HG02938 (cell line): ENCODE results near the gene PNPLA4.

ENCODE experiments used
- ATAC-seq: cut with Tn5 transposase; IDR thresholded peaks from one replicate; pipeline ENCODE4 v1.9.1; 2021; ENCODE audit warnings: mild to moderate bottlenecking, moderate library complexity; ENCODE audit not compliant: unreplicated experiment

PNPLA4 gene, protein sequence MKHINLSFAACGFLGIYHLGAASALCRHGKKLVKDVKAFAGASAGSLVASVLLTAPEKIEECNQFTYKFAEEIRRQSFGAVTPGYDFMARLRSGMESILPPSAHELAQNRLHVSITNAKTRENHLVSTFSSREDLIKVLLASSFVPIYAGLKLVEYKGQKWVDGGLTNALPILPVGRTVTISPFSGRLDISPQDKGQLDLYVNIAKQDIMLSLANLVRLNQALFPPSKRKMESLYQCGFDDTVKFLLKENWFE

DNA sequence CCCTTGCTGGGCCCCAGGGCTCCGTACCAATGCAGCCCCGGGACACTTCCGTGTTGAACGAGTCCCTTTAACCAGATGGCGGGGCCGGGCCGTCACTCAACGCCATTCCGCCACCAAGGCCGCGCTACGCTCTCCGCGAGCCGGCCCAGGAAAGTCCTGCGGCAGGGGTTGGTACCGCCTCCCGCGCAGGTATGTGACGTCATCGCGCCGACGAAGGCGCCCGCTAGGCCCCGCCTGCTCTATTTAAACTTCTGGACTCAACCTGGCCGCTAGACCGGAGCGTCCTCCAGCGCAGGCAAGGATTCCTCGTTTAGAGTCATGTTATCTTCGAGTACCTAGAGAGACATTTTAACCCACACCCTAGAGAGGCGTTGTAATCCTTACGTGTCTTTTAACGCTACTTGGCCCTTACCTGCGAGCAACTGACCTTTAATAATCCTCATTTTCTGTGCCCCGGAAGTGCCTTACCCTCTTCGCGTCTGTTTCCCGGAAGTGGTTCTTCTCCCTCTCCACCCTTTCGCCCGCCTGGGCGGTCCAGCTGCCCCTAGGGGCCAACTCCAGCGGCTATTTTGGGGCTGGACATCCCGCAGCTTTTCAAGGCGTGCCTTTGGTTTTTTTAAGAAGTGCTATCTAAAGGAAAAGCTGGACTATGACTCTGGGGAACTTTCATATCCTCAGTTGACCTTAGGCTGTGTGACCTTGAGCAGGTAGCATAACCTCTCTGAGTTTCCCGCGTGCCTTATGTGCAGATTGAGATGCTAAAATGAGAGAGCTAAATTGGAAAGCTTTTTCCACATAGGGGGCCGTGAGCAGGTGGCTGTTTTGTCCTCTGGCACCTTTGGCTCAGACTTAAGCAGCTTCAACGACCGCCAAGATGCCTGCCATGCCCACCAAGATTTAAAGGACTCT, at the start of gene PNPLA4:
PNPLA4 (minus strand) TSS at position 155 of the 909 bp plus-strand sequence. CDS start 1,294 bp downstream, outside the sequence.
- peak; percentile 90 for ATAC-seq

DNA sequence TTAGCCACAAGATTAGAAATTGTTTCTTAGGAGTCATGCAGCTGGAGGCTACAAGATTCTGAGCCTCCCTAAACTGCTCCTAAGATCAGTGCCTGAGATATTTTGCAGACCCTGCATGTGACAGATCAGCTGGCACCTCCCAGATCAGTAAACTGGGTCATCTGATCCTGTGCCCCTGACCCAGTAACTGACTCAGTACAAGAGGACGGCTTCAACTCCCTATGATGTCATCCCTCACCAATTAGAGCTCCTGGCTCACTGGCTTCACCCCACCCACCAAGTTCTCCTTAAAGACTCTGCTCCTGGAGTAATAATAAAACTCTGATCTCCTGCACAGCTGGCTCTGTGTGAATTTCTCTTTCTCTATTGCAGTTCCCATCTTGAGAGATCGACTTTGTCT, 45.4 kb upstream of the PNPLA4 start:
- ATAC-seq: no peak

DNA sequence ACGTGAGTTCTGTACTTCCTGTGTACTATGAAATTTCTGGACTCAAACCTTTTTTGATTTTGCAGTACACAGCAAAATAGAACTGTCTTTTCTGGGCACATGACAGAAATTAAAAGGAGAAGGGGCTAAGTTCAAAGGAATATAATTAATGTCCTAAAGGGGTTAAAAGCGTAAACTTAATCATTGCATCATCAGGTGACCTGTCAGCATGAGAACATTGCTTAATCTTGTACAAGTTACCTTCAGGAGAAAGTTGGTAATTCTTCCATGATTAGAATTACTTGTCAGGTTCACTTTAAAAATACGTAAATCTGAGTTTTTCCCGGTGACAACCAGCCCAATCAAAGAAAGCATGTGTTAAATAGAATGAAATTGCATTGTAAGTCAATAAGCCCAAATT, 43.2 kb upstream of the PNPLA4 start:
- ATAC-seq: no peak

DNA sequence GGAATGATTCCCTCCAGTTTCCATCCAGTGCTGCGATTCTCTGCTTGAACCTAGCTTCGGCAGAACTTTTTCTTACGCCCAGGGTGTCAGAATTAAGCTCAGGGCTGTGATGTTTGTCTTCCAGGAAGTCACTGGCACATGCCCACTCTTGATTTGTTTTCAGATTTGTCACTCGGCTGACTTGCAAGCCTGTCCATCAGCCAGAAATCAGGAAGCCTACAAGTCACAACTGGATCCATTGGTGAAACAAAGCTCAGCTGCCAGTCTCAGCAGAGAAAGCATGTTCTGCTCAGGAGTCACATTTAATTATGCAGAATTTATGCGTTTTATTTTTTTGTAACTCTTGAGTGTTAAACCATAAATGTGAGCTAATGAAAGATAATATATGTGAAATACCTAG, 38.2 kb upstream of the PNPLA4 start:
- ATAC-seq: no peak

DNA sequence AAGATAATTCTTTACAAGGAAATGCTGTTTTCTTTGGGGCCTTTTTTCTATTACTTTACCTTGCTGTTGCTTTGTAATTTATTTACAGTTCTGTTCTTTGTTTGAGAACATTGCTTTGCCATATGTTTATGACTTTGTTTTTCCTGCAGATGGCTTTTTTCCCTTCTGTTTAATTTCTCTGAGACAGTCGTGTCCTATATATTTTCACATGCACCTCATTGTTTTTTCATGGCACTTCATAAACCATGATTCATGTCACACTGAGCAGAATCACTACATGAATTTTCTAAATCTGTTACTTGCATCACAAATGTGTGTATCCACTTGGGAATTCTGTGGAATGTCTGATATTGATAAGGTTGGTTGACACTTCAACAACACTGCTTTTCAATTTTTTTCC, 33.0 kb upstream of the PNPLA4 start:
- no peak for ATAC-seq

DNA sequence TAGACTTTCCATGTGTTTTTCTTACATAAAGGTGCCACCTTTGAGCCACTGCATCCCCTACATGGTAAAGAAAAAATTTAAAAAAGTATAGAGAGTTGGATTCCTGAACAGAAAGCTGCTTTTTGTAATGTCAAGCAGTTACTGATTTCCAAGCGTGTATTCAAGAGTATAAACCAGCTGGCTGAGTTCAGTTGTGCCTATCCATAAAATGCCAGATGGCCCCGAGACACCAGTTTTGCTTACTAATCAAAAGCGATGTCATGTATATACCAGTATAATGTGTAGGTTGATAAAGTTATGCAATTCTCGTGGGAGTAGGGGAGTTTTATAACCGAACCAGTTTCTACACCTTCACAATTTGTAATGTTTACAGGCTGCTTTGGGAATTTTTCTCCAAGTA, 26.2 kb upstream of the PNPLA4 start:
- ATAC-seq: no peak

DNA sequence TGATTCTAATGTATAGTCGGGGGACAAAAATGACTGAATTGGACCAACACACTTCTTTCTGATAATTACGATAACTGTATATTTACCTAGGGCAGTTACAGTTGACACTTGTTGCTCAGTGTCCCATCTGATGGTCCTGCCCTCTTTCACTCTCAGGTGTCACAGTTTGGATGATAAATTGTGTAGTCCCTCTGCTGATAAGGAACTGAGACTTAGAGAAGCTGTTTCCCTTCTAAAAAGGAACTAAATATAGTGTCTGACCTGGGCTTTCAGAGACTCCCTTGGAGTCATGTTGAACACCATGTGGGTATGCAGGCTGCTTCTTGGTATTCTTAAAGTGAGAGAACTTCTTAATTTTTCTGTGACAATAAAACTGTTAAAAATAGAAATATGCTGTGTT, 23.7 kb upstream of the PNPLA4 start:
- ATAC-seq: peak; percentile 98

DNA sequence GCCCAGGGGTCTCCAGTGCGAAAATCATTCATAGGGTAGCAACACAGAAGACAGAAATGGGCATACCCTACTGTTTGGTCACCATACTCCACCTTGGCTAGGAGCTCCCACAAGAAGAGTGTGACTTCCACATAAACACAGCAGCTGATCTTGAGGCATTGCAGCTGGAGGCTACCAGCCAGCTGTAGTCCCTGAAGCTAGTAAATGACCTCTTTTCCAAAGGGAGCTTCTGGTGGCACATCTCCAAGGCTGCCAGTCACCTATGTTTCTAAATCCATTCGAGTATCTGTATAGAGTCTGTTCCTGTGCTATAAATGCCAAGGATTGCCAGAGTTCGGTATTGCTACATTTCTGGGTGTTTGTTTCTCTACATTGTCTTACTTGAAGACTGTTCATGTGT, 21.3 kb upstream of the PNPLA4 start:
- ATAC-seq: no peak

DNA sequence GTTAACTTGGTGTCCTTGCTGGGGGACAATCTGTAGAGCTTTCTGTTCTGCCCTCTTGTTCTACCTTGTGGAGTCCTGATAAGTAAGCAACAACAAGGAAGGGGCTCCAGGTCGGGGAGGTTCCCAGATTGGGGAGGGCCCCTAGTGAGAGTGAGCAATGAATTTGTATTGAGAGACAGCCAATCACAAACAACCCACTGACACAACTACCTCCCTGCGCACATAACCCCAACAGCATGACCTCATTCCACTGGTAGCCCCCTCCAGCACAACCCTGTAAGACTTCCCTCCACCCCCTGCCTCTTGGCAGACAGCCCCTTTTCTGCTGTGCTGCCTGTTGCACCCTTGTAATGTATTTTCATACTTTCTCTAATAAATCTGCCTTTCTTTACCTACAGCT, 19.7 kb upstream of the PNPLA4 start:
- ATAC-seq: no peak

DNA sequence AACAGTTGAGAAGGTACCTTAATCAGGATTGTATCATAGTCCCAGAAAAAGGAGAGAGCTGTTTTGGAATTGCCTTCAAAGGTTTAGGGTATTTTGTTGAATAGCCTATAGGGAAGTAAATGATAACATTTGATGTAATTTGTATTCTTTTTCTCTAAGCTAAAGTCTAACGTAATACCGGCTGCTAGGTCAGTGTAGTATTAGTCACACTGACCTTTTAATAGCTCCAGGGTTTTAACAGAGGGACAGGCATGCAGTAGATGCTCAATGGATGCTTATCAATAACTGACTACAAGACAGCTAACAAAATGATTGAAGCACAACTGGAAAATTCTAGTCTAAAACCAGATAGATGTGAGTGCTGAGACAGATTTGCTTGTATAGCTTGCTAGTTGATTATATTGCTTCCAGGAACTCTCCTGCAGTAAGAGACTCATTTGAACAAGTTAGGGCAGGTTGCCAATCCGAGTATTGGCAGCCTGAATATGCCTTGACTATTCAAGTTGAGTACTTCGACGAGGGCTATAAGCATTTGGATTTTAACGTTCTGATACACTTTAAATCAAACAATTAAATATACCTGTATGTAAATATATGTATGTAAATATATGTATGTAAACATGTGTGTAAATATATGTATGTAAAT, 16.5 kb upstream of the PNPLA4 start:
- ATAC-seq: no peak

DNA sequence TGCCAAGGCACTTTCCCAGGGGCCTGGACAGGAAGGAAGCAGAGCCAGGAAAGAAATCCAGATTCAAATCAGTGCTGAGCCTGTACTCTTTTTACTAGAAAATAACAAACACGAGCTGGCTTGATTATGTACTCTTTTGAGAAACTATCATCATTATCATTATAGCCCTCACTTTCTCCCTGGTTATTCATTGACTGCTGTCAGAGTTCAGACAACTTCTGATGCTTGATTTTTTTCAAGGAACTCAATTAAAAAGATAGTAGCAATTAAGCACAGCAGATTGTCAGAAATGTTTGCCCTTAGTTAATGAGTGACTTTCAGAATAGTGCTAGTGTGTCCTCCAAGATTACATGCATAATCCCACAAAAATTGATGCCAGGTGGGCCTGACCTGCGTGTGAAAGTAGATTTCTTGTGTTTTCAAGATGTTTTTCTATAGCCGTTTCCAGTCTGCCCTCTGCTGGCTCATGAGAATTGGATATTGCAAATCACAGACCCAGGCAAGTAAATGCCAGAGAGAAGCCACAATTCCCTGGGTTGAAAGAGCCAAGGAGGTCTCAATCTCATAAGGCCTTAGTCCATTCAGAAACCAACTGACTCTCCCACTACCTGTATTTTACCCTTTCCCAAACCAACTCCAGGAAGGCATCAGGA, 14.3 kb upstream of the PNPLA4 start:
- no peak for ATAC-seq

DNA sequence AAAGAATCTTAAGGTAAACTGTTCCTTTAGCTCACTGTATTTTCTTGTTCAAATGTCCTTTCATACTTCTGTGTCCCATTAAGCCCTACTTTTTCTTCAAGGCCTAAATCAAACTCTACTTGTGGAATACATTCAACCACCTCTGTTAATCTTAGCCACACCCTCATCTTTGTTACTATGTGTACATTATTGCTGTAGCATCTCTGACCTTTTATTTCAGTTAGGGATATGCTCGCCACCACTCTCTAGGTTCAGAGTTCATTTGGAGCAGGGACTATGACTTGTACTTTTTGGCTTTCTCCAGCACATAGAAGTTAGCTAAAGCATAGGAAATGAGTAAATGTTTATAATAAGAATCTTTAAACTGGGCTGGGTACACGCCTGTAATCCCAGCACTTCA, 6.8 kb upstream of the PNPLA4 start:
- ATAC-seq: no peak

DNA sequence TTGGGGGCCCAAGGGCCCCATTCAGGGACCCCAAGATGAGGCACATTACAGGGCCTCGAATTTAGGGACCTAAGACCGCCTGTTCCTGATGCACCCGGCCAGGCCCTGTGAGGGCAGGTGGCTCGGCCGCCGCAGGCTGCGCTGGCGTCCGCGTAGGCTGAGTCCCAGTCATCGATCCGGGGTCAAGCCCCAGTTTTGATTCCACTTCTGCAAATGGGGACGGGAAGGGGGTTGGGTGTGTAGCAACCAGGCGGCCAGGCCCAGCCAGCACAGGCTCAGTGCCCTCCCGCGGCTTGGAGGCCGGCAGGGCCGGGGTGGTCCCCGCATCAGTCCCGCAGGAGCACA, 327 bp downstream of the PNPLA4 start:
- ATAC-seq: peak; percentile 43

DNA sequence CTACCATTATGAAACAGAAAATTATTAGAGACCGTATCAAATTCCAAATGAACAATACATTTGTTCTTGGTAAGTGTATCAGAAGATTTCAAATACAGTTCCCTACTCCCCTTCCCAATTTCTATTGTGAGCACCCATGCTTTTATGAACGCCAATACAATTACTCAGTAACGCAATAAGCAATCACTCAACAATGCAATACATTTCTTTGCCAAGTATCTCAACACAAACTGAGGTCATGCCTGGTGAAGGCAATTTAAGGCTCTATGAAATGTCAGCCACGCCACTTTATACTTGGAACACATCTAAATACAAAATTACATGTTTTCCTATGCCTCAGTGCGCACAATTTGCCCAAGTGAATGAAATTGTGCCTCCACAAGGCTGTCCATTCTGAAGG, 712 bp downstream of the PNPLA4 start:
- no peak for ATAC-seq

DNA sequence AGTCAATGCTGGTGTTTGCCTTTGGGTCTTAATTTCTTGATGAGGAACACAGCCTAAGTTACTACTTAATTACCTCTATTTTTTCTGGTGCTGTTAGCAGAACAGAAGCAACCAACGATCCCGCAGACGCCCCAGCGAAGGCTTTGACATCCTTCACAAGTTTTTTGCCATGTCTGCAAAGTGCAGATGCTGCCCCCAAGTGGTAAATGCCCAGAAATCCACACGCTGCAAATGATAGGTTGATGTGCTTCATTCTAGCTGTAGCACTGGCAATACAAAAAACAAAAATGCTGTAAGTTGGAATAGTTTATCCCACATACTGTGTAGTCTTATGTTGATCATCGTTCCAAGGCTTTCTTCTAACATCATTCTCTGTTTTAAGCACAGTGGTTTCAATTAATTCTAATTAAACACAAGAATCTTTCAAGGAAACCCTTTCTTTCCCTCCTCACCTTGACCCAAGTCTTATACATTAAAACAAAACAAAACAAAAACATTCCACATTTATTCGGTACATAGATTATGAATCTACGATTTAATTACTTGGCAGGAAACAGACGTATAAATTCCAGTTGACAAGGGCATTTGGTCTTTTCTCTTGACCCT, 1.2 kb downstream of the PNPLA4 start:
- no peak for ATAC-seq

DNA sequence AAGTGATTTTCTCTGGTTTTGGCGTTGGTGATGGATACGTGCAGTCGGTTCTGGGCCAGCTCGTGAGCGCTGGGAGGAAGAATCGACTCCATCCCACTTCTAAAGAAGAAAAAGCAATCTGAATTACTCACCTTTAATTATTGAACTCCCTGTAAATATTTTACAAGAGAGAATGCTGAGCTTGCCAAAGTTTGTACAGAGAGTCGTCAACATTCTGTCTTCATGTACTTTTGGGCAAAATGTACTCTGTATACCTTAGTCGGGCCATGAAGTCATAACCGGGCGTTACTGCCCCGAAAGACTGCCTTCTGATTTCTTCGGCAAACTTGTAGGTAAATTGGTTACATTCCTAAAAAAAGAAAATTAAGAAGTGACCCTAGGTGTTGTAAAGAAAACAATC, 5.5 kb downstream of the PNPLA4 start:
- no peak for ATAC-seq

DNA sequence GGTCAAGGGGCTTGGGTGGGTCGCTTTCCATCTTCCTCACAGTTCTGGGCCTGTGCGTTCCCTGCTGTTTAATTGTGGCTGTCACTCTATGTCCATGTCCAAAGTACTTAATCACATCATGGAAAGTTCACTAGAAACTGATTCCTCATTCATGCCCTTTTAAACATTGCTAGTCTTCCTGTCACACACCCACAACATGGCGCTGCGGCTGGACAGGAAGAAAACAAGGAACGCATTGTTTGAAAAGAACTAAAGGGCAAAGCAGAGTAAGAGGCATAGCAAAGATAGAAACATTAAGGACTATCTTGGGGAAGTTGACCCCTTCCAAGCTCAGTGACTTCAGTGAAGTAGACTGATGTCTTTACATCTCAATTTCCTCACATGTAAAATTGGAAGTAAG, 18.4 kb downstream of the PNPLA4 start:
- no peak for ATAC-seq

DNA sequence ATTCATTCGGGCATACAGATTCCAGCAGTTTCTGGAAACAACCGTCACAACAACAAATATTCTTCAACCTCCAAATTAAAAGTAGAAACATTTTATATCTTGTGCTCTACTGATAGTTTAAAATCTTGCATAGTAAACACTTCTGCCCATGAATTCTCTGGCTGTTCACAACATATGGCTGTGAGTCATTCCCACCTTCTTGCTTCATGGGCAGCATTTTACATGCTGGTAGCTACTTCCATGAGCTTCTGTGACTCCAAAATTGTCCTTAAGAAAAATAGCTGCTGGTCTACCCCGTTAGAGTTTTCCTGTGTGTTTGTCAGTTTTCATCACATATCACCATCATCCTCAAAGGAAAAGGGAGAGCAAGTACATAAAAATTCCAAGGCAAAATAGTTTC, 22.7 kb downstream of the PNPLA4 start:
- no peak for ATAC-seq

DNA sequence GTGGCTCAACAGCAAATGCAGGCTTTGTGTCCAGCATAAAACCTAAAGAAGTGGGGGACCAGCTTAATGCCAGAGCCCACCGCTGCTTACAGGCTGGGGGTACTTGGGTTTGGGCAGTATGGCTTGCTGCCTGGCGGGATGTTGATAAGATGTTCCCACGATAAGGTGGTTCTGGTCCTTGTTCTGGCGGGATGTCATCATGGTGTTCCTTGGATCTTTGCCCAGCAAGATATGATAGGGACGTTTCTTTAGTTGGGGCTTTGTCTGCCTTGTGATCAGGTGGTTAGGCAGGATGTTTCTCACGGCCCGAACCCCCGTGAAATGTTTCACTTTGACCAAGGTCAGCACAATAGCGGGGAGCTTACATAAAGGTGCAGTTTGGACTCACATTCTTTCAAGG, 35.3 kb downstream of the PNPLA4 start:
- no peak for ATAC-seq

DNA sequence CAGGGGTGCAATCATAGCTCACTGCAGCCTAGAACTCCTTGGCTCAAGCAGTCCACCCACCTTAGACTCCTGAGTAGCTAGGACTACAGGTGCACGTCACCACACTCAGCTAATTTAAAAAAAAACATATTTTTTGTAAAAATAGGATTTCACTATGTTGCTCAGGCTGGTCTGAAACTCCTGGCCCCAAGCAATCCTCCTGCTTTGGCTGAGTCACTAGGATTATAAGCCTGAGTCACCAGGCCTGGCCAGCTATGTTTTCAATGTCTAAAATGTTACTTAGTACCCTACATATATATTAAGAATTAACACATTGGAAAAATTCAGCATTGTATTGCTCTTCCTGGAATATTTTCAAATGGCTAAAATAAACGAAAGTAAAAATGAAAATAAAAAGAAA, 37.5 kb downstream of the PNPLA4 start:
- no peak for ATAC-seq

DNA sequence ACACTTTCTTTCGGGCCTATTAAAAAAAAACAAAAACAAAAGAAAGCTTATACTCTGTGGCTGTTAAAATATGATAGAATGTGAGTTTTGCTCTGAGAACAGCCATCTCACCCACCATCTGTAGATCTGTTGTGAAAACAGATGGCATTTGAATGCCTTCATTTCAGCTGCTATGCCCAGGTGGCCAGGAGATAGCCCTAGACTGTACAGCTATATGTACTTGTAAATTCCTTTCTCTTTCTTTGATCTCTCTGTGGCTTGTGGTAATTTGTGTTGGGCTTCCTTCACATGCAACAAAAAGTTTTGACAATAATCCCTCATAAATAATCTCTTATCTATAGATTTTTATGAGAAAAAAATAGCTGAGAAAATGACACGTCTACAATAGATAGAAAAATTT, 38.1 kb downstream of the PNPLA4 start:
- no peak for ATAC-seq
